Measurements from ENCODE around the gene KIF26B.
"Not testable (repeated sequence)": the region's sequence is repeated elsewhere in the genome, so short reads cannot be mapped to it uniquely, and the experiment has no call there.

KIF26B gene

DNA sequence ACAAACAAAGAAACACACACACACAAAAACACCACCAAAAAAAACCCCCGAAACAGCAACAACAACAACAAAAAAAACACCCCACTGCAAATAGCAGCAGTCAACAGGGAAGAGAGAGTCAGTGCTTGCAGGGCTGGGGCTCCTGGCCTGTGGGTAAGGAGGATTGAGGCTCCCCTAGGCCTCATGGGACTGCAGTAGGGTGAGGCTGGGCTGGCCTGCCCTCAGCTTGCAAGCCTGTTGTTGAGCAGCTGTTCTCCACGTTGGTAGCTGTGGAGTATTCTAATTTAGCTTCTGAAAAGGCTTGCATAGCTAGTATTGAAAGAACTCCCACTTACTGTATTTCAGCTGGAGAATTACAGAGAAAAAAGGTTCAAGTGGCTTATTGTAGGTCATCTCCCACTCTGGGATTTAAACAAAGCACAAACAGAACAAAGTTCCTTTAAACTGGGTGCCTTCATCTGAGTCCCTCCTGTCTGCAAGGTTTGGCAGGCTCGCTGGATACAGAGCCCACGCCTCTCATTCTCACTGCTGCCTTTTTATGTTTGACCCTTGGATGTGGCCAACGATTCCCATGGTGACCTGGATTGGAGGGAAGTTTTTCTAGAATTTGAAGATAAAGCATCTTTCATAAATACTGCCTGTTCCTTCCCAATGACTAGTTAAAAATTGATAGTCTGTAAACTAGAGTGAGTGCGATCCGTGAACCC, 247.2 kb downstream of the KIF26B start:
- no peak for DNase-seq

DNA sequence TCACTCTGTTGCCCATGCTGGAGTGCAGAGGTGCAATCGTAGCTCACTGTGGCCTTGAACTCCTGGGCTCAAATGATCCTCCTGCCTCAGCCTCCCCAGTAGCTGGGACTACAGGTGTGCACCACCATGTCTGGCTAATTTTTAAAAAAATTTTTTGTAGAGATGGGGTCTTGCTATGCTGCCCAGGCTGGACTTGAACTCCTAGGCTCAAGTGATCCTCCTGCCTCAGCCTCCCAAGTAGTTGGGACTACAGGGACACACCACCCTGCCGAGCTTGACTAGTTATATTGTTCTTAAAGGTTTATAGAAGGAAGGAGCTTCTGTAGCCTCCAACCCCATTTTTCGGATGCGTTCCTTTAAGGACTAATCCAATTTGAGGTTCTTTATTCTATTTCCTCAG, 248.2 kb downstream of the KIF26B start:
- not testable (repeated sequence) for DNase-seq

DNA sequence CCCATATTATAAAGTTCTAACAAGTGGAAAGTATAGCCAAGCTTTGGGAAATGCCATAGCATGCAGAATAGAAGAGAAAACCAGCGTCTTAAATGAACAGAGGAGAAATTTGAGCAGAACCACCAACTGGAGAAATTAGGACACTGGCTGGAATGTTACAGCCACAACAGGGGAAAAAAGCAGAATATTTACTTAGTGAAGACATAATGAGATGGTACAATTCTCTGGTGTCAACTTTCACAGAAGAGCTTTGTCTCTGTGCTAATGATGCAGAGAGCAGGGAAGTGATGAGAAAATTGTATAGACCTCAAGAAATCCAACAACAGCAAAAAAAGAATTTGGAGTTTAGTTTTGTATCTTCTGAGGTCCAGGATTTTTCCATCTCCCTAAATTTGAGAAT, 249.7 kb downstream of the KIF26B start:
- no peak for DNase-seq

DNA sequence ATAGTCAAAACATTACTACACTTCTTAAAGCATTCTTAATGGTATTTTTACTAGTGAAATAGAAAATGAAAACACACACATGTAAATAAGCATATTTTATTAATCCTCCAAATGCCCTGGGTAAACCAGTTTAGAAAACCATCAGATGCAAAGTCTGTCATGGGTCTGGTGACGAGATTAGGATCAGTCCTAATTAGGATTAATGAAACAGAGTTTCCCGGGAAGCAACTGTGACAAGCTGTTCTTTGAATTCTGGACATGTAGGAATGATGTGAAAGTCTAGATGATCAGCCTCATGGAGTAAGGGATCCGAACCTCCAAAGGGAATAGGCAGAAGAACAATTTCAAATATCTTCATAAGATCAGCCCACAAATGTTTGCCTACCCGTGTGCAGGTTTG, 250.2 kb downstream of the KIF26B start:
- DNase-seq: no peak

DNA sequence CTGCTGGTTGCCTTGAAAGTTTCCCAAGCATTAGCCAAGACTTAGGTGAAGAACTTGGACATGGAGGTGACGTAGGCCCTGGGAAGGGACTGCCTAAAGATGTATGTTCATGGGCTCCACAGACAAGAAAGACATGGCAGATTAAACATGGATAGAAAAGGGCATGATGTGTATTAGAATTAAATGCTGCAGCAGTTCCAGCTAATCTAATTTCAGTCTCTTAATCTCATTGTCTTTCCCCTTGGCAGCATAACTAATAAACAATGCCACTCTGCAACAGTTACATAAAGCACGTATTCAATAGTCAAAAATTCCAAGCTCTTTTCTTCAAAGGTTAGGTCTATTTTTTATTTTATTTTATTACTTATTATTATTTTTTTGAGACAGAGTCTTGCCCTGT, 251.6 kb downstream of the KIF26B start:
- DNase-seq: no peak

DNA sequence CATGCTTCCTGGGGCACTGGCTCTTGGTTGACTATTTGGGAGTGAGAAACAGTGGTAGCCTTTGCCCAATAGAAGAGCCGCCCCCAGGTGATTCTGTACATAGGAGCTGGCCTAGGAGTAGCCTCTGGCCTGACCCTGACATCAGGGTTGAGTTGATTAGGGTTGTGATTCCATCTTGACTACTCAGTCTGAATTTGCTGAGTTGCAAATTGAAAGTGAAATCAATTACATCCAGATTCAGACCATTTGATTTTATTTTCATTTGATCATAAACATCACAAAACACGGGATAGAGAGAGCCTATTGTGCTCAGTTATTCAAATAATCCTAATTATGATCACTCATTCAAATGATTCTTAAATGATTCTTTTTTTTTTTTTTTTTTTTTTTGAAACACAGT, 253.2 kb downstream of the KIF26B start:
- no peak for DNase-seq

DNA sequence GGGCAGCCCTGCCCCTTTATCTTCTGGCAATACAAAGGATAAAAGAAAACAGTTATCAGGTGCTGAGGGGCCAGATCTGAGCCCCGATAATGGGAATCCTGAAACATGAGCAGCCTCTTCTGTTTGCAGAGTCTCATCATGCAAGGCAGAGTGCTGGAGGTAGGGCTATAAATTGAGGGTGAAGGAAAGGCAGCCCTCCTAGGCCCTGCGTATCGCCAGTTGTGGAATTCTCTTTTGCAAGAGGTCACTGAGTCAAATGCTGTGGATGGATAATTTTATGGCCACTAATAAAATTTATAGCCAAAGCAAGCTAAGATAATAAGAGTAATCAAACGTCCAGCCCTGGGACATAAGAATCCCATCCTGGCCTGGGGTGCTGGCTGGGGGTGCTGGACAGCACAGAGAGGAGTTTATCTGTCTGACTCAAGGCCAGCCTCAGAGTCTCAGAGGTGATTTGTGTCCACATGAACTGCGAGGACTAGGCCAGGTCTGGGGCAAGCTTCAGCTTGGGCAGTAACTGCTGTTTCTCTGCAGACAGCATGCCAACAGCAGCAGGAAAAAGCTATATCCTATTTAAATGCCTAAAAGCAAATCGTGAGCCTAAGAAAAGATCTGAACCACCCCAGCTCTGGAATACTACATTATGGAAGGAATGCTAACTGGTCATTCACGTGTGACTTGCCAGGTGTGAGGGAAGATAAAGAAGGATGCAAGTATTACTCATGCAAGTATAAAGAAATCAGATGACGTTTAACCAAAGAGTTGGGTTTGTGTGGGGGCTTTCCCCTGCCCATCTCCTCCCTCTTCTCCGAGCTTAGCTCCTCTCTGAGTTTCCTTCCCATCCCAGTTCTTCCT, 254.8 kb downstream of the KIF26B start:
- no peak for DNase-seq

DNA sequence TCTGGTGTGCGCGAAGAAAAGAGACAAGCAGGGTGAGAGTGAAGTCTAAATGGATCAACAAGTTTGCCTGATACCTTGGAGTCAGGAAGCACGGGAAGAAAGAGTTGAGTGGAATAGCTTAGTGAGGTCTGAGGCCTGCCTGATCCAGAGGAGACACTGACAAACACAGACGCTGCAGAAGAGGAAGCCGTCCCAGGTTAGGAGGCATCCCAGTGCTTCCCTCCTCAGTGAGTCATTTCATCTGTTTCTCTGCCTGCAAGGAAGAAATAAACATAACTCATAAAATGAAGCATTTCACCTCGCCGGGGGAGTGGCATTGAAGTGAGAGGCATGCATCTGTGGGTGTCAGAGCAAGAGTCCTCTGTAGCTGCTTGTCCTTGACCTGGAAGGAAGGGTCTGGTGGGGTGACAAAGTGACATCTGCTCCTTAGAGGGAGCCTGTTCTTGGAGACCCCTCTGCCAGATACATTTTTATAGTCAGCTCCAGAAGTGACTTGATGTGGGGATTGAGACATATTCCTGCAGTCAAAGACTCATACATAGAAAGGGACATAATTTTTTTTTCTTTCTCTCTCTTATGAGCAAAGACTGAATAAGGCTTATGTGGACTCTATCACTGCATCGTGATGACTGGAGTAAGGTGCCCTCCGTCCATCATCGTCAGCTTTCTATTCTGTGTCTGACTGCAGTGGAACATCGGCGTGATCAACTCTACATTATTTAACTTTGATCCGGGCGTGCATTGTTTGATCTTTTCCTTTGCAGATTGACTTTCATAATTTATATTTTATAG, 256.7 kb downstream of the KIF26B start:
- no peak for DNase-seq

DNA sequence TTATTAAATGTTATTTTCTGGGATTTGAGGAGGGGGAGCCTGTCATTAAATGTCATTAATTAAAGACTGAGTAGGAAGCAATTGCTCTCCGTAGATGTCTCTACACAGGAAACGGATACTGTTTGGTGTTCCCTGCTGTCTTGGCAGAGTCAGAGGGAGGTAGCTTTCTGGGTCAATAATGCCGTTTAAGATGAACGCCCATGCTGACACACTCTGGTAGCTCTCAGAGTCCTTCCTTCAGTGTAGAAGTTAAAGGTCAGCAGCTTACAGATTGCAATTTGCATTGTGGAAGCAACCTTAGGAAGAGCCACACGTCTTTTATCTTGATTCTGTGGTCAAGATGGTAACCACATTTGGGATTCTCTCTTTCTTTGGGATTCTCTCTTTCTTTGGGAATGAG, 257.5 kb downstream of the KIF26B start:
- DNase-seq: no peak

DNA sequence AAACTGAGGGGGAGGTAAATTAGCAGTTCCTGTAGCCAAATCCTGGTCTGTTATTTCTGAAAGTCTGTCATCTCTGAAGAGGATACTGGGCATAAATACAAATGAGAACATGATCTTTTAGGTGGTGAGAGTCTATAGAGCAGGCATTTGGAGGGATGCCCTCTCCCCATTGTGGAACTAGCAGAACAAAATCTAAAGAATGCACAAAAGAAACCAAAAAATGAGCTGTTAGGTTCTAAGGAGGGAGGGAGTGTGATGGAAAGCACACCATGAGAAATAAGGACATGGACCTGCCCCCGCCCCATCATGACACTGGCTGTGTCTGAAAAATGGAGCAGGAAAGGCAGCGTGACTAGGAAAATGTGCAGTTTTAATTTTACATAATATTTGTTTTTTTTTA, 262.0 kb downstream of the KIF26B start:
- no peak for DNase-seq

DNA sequence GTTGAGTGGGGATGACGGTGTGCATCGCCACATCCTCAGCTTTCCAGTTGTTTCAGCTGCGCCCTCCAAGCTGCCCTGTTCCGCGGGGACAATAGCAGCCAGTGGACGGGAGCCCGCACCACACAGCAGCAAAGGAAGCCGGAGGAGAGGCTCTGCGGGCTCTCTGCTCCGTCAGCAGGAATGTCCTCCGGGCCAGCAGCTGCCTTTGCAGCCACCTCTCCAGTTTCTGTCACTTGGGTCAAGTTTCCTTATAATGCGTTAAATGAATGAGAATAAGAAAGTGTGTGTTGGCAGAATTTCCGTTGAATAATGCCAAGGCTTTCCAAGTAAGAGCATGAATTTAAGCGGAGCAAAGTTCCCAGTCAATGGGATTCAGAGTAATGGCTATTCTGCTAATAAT, 263.3 kb downstream of the KIF26B start:
- DNase-seq: no peak

DNA sequence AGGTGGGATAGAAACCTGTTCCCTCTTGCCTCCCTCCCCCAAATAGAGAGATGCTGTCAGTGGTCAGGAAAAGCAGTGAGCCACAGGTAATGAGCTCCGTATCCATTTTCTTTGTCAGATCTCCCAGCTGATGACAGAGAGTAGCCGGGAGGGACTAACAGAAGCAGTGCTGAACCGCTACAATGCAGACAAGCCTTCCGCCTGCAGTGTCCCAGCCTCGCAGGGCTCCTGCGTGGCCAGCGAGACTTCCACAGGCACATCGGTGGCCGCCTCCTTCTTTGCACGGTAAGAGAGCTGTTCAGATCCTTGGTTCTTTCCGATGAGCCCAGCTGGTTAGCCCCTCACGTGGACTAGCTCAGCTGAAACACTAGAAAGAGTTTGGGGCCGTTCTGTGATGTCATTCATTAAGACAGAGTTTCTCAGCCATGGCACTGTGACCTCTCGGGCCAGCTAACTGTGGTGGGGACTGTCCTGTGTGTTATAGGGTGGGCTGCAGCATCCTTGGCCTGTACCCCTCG, 264.7 kb downstream of the KIF26B start:
- no peak for DNase-seq

DNA sequence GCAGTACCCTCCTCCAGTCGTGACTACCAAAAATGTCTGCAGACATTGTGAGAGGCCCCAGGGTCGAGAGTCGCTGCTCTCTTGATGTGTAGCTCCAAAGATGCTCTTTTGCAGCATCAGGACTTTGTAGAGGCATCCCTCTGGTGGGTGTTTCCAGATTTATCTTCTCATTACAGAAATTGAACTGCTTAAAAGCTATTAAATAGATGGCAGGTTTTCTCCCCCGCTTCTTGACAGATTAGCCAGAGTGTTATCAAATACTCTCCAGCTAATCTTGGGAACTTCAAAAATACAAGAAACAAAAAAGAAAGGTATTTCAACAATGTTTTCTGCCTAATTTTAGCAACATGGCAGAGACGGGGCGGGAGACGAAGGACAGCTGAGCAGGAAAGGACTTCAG, 265.2 kb downstream of the KIF26B start:
- DNase-seq: no peak

DNA sequence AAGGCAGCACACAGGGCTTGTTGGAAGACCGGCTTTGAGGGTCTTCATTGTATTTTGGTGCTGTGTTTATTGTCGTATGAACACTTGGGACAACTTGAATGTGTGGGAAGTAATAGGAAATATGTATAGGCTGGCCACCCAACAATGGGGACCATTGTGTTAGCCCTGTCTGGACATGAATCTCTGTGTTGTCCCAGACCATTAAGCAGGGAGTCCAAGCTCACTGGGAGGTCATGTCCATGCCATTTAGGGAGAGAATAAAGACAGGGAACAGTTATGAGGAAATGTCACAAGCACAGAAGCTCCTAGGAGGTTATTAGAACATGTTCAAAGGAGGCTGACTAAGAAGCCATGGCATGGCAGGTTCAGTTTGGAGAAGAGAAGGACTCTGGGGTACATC, 266.1 kb downstream of the KIF26B start:
- DNase-seq: no peak

DNA sequence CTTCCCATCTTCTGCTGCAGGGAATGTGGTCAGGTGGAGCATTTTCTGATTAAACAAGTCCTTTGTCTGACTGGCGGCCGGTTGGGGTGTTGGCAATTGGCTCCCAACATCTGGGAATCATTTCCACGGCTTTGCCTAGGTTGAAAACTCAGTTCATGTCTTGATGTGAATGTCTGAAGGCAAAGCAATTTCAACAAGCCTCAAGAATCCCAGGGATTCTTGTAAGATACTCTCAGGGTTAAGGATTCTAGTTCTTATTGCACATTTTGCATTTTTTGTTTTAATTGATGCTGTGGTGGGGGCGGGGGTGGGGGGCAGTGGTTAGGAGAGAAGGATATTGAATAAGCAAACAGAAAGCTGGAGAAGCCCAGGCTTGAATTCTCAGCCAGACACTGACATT, 273.9 kb downstream of the KIF26B start:
- DNase-seq: no peak

DNA sequence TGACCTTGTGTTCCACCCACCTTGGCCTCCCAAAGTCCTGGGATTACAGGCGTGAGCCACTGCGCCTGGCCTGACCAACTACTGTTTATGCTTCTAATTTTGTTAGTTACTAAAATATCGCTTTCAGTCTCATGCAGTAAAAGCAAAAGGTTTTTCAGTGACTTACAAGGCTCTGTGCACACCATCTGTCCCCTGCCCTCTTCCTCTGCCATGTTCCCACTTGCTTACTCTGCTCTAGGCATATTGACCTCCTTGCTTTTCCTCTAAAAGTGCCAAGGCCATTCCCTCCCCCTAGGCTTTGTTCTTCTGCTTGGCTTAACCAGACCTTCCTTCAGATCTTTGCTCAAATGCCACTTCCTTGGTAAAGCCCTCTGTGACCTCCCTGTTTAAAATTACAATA, 276.9 kb downstream of the KIF26B start:
- no peak for DNase-seq

DNA sequence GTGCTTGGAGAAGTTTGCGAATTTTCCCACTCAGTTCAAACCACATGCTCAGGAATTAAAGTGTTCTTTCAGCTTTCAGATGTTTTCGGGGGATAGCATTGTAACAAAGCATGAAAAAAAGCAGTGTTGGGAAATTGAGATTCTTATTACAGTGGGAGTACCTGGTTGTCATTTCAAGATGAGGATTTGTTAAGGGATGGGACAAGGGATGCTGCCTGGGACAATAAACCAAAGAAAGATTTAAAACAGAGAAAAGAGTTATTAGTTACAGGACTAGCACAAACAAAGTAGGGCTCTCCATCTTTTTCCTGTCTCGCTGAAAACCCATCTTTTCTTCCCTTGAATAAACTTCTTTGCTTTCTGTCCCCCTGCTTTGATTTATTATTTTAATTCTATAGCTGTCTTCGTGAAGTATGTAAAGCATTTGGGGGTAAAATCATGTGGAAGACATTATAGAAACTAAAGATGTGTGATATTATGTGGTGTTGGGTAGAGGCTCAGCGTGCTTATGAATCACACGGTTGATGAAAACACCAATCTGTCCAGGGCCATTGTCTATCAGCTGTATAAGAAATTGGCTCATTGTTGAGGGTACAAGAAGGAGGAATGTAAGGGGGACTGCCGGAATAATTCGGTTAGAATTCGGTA, 277.6 kb downstream of the KIF26B start:
- no peak for DNase-seq

DNA sequence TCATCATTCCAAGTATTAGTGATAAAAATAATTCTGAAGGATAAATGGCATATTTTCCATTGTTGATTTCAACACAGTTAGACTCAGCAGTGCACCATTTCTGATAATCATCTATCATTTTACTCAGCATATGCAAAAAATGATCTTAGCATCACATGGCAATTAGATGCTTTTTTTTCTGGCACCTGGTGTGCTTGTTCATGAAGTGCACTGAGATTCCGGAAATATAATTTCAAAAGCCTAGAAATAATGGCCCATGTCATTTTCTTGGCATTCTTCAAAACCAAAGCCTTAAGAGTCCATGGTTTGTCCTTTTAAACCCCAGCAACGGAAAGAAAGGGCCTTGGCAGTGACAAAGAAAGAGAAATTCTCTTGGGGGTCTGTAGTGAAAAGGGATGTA, 278.8 kb downstream of the KIF26B start:
- DNase-seq: no peak

DNA sequence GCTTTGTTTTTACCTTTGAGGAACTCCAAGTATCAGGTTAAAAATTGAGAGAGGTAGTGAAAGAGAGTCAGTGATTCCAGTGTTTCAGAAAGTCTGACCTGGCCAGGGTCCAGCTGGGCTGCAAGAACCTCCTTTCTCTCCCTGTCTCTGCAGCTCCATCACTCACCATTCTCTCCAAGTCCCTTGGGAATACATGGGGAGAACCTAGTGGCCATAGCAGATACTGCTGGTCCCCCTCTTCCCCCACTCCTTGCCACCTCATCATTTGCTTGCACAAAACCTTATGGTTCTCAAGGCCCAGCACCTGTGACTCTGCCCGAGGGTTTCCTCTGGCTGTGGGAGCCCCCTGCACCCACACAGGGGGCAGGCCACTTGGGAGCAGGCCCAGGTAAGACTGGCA, 279.5 kb downstream of the KIF26B start:
- DNase-seq: no peak

DNA sequence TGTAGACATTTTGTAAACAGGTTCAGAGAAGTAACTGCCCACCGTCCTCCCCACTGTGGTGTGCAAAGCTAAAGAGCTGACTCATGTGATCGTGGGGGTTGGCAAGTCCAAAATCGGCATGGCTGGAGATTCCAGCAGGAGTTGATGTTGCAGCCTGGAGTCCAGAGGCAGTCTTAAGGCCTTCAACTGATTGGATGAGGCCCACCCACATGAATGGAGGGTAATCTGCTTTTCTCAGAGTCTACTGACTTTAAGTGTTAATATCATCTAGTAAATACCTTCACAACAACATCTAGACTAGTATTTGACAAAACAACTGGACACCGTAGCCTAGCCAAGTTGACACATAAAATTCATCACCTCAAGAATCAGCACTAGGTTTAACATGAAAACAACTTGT, 281.6 kb downstream of the KIF26B start:
- DNase-seq: no peak

DNA sequence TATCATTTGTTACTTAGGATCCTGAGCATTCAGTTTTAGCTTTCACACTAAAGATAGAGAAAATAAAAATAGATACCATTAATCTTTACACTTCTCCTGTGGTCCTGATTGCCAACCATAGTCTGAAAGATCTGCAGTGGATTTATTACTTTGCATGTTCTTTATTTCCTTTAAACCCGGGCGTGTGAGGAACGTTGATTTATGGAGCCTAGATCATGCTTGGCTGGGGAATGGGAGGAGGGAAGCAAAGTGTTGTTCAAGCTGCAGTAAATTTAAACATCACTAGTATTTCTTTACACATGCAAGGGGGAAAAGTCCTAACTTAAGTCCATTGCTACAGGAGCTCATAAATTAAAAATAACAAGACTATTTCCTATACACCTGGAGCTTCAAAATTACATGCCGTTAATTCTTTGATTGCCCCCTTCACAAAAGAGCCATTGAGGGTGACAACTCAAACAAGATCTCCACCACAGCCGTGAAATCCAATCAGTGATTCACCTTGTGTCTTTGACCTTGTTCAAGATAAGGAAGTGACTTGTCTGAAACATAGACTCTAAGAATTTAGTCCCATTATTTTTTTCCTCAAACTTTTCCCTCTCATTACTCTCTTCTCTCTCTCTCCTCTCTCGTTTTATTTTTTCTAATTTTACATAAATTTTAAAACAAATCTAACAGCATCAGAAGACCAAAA, 282.7 kb downstream of the KIF26B start:
- DNase-seq: no peak

DNA sequence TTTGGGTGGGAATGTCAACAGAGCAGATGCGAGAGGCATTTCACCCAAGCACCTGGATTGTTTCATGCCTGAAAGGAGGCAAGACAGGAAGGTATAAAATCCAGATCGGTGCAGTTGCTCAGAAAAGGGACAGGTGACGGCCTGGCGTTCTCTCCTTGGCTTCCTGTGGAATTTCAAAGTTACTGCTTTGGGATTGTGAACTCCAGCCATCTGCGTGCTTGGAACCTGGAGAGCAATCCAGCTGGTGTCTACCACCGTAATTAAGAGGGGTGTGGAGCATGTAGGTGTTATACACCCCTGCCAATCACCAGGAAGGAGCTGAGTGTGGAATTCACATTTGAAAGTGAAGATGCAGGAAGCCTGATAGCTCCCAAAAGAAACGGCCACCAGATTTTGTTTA, 286.1 kb downstream of the KIF26B start:
- DNase-seq: no peak

Data from NCI-H2029 treated with DMSO at 0.1 percent for 48 hours (cell line).